ENCODE data around the gene VAC14.

VAC14 gene

DNA sequence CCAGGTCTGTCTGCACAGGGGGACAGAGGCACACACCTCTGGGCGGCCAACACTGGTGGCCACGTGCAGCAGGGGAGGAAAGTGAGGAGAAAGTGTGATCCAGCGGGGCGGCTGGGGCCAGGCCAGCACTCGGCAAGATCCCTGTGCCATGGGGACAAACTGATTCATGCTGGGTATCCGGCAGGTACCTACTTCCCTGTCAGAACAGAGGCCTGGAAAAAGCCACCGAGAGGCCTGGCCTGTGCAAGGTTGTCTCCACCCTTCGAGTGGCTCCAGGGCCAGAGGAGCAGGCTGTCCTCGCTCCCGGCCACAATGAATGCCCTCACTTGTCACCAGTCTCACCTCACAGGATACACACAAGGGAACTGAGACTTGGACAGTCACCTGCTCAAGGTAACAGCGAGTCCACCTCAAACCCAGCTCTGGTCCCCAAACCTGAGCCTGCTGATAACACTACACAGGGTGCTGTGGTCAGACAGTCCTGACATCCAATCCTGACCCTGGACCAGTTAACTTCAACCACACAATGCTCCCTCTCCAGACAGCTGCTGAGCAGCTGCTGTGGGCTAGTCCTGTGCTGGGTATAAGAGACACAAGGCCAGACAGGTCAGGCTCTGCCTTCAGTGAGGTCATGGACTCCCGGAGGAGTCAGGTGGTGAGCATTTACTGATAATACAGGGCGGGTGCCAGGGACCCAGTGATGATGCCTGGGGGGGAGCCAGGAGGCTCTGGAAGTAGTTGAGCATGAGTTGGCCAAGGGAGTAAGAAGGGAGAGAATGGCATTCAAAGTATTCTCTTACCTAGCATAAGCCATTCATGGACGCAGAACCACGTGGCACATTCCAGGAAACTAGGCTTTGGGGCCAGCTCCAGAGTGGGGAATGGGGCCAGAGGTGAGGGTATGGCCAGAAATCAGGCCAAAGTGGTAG, 53.0 kb downstream of the VAC14 start:
- no peak overlapping the region for H3K27ac ChIP-seq (ENCODE audit: extremely low read depth, low read depth, low read length)
- POLR2A ChIA-PET = no interaction called here

More for the DNA sequence above, 53.0 kb downstream of the VAC14 start:
- Histone ChIP-seq H3K9me3 (ENCODE audit: control insufficient read depth, insufficient read depth, low read depth, low read length) (no peaks in the 10 kb centered on the region), H3K36me3 (ENCODE audit: control insufficient read depth in 2 of 2, insufficient read depth in 1 of 2, low read length in 2 of 2) (peaks cover 0 to 24% of the 10 kb centered on the region in 2 experiments; a peak in 1 of 3 replicates), H3K4me1 (ENCODE audit: control insufficient read depth, insufficient read depth, low read length) (peaks cover 11% of the 10 kb centered on the region; the same call in 1 of the 2 replicates), H3K4me3 (ENCODE audit: low read depth, low read length) (no peak overlapping the region)
- TF ChIP-seq, protein P1, sequence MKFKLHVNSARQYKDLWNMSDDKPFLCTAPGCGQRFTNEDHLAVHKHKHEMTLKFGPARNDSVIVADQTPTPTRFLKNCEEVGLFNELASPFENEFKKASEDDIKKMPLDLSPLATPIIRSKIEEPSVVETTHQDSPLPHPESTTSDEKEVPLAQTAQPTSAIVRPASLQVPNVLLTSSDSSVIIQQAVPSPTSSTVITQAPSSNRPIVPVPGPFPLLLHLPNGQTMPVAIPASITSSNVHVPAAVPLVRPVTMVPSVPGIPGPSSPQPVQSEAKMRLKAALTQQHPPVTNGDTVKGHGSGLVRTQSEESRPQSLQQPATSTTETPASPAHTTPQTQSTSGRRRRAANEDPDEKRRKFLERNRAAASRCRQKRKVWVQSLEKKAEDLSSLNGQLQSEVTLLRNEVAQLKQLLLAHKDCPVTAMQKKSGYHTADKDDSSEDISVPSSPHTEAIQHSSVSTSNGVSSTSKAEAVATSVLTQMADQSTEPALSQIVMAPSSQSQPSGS (tag by site-specific recombination; IDR thresholded peaks at IDR 0.05; ENCODE audit: low read depth) = no peak
- TF ChIP-seq ZNF792 (tag by site-specific recombination; IDR thresholded peaks at IDR 0.05) = no peak
- TF ChIP-seq, protein P2, sequence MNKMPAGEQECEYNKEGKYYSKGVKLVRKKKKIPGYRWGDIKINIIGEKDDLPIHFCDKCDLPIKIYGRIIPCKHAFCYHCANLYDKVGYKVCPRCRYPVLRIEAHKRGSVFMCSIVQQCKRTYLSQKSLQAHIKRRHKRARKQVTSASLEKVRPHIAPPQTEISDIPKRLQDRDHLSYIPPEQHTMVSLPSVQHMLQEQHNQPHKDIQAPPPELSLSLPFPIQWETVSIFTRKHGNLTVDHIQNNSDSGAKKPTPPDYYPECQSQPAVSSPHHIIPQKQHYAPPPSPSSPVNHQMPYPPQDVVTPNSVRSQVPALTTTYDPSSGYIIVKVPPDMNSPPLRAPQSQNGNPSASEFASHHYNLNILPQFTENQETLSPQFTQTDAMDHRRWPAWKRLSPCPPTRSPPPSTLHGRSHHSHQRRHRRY (tag by site-specific recombination; IDR thresholded peaks at IDR 0.05) = no peak
- TF ChIP-seq GLI2 (tag by site-specific recombination; IDR thresholded peaks at IDR 0.05; ENCODE audit: borderline replicate concordance, low read depth) = no peak
- no peak for TF ChIP-seq ZNF404 (tag by site-specific recombination; IDR thresholded peaks at IDR 0.05)
- TF ChIP-seq ZBTB8A (tag by site-specific recombination; IDR thresholded peaks at IDR 0.05) = no peak
- no peak for TF ChIP-seq ZNF133 (tag by site-specific recombination; IDR thresholded peaks at IDR 0.05)
- no peak for TF ChIP-seq ZBTB7A (tag by site-specific recombination; IDR thresholded peaks at IDR 0.05; ENCODE audit: low read depth)
- TF ChIP-seq, protein P3, sequence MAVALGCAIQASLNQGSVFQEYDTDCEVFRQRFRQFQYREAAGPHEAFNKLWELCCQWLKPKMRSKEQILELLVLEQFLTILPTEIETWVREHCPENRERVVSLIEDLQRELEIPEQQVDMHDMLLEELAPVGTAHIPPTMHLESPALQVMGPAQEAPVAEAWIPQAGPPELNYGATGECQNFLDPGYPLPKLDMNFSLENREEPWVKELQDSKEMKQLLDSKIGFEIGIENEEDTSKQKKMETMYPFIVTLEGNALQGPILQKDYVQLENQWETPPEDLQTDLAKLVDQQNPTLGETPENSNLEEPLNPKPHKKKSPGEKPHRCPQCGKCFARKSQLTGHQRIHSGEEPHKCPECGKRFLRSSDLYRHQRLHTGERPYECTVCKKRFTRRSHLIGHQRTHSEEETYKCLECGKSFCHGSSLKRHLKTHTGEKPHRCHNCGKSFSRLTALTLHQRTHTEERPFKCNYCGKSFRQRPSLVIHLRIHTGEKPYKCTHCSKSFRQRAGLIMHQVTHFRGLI (tag by site-specific recombination; IDR thresholded peaks at IDR 0.05) = no peak
- no peak for TF ChIP-seq ZNF433 (tag by site-specific recombination; IDR thresholded peaks at IDR 0.05; ENCODE audit: low read depth)
- TF ChIP-seq KLF9 (tag by site-specific recombination; IDR thresholded peaks at IDR 0.05; ENCODE audit: low read depth) = no peak
- TF ChIP-seq, protein P4, sequence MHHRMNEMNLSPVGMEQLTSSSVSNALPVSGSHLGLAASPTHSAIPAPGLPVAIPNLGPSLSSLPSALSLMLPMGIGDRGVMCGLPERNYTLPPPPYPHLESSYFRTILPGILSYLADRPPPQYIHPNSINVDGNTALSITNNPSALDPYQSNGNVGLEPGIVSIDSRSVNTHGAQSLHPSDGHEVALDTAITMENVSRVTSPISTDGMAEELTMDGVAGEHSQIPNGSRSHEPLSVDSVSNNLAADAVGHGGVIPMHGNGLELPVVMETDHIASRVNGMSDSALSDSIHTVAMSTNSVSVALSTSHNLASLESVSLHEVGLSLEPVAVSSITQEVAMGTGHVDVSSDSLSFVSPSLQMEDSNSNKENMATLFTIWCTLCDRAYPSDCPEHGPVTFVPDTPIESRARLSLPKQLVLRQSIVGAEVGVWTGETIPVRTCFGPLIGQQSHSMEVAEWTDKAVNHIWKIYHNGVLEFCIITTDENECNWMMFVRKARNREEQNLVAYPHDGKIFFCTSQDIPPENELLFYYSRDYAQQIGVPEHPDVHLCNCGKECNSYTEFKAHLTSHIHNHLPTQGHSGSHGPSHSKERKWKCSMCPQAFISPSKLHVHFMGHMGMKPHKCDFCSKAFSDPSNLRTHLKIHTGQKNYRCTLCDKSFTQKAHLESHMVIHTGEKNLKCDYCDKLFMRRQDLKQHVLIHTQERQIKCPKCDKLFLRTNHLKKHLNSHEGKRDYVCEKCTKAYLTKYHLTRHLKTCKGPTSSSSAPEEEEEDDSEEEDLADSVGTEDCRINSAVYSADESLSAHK (tag by site-specific recombination; IDR thresholded peaks at IDR 0.05) = no peak
- TF ChIP-seq MYNN (tag by site-specific recombination; IDR thresholded peaks at IDR 0.05; ENCODE audit: borderline replicate concordance) = no peak
- no peak for TF ChIP-seq ZIC2 (tag by site-specific recombination; IDR thresholded peaks at IDR 0.05)
- TF ChIP-seq RBAK (tag by site-specific recombination; IDR thresholded peaks at IDR 0.05) = no peak
- no peak for TF ChIP-seq ZNF24 (tag by site-specific recombination; IDR thresholded peaks at IDR 0.05)
- TF ChIP-seq BCL11B (tag by site-specific recombination; IDR thresholded peaks at IDR 0.05; ENCODE audit: low read depth) = no peak
- TF ChIP-seq, protein P5, sequence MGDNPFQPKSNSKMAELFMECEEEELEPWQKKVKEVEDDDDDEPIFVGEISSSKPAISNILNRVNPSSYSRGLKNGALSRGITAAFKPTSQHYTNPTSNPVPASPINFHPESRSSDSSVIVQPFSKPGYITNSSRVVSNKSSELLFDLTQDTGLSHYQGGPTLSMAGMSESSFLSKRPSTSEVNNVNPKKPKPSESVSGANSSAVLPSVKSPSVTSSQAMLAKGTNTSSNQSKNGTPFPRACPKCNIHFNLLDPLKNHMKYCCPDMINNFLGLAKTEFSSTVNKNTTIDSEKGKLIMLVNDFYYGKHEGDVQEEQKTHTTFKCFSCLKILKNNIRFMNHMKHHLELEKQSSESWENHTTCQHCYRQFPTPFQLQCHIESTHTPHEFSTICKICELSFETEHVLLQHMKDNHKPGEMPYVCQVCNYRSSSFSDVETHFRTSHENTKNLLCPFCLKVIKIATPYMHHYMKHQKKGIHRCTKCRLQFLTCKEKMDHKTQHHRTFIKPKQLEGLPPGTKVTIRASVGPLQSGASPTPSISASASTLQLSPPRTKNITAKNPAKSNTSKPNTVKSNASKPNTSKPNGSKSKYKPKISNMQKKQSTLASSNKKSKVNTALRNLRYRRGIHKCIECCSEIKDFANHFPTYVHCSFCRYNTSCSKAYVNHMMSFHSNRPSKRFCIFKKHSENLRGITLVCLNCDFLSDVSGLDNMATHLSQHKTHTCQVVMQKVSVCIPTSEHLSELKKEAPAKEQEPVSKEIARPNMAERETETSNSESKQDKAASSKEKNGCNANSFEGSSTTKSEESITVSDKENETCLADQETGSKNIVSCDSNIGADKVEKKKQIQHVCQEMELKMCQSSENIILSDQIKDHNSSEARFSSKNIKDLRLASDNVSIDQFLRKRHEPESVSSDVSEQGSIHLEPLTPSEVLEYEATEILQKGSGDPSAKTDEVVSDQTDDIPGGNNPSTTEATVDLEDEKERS (tag by site-specific recombination; IDR thresholded peaks at IDR 0.05) = no peak
- no peak for TF ChIP-seq ZNF391 (tag by site-specific recombination; IDR thresholded peaks at IDR 0.05; ENCODE audit: borderline replicate concordance, low read depth)
- CTCF ChIA-PET = interaction anchor here (1.1 to 2.2 kb wide), 2 partner anchors 9 to 23 kb away, joined by 3 to 11 read pairs; no protein-coding TSS in a partner anchor

Measured in HEK293 (cell line).